ENCODE measurements around the gene ASB9. TPM values are rescaled to one million over a fixed set of nuclear protein-coding genes. Genes with fewer than 3 reads are reported as not detected.
"Not testable (repeated sequence)": the region's sequence is repeated elsewhere in the genome, so short reads cannot be mapped to it uniquely, and the experiment has no call there.

Gene ASB9
- total and polyA plus RNA-seq, 4 donors = 2.1 to 7.5 (median 3.1) TPM

DNA sequence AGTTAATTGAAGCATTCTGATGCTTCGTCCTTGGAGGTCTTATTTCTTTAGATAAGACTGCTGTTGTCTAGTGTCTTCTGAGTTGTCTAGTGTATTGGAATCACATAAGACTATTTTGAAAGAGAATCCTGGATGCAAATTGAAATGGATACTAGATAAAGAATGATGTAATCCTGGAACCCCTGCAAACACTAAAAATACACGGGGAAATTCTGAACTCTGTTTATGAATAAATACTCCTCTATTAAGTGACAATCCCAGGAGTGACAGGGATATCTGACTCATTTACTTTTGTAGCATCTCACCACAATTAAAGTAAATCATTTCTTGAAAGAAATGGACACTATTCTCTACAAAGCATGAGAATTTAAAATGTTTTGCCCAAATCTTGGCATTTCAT is 44.6 kb upstream of the ASB9 start:
- H3K9ac ChIP-seq (ENCODE audit: insufficient read depth in 1 of 2, low read length in 2 of 2) = no peak overlapping the region
- H3K27ac ChIP-seq (ENCODE audit: low read depth in 1 of 2, low read length in 1 of 2) = peak overlapping the region in 1 of 2 donors; percentile 45
- peaks cover 0 to 20% (median 11%) of the 10 kb centered on the region in 3 donors for H3K27me3 ChIP-seq (ENCODE audit: control insufficient read depth in 3 of 3, insufficient read depth in 3 of 3, low read length in 2 of 3)
- H3K4me1 ChIP-seq (ENCODE audit: control insufficient read depth in 5 of 5, insufficient read depth in 5 of 5, low read length in 5 of 5) = peaks cover 0 to 7% (median 0%) of the 10 kb centered on the region in 5 donors
- WGBS, 2 donors = 42 to 75% methylated on average over 2 of the region's 2 CpGs
- TF ChIP-seq, protein P1, sequence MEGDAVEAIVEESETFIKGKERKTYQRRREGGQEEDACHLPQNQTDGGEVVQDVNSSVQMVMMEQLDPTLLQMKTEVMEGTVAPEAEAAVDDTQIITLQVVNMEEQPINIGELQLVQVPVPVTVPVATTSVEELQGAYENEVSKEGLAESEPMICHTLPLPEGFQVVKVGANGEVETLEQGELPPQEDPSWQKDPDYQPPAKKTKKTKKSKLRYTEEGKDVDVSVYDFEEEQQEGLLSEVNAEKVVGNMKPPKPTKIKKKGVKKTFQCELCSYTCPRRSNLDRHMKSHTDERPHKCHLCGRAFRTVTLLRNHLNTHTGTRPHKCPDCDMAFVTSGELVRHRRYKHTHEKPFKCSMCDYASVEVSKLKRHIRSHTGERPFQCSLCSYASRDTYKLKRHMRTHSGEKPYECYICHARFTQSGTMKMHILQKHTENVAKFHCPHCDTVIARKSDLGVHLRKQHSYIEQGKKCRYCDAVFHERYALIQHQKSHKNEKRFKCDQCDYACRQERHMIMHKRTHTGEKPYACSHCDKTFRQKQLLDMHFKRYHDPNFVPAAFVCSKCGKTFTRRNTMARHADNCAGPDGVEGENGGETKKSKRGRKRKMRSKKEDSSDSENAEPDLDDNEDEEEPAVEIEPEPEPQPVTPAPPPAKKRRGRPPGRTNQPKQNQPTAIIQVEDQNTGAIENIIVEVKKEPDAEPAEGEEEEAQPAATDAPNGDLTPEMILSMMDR (IDR thresholded peaks at IDR 0.05; ENCODE audit: control extremely low read depth, extremely low read depth) = no peak
- DNase-seq (no peak), ATAC-seq (ENCODE audit: insufficient read depth, low FRiP score) (no peak)
- no peaks in the 10 kb centered on the region for H3K36me3 ChIP-seq (ENCODE audit: control insufficient read depth in 4 of 4, insufficient read depth in 4 of 4, low read length in 4 of 4)
- H3K4me3 ChIP-seq = no peak overlapping the region
- H3K9me3 ChIP-seq (ENCODE audit: control insufficient read depth in 4 of 4, insufficient read depth in 3 of 4, low read length in 3 of 4) = no peaks in the 10 kb centered on the region

DNA sequence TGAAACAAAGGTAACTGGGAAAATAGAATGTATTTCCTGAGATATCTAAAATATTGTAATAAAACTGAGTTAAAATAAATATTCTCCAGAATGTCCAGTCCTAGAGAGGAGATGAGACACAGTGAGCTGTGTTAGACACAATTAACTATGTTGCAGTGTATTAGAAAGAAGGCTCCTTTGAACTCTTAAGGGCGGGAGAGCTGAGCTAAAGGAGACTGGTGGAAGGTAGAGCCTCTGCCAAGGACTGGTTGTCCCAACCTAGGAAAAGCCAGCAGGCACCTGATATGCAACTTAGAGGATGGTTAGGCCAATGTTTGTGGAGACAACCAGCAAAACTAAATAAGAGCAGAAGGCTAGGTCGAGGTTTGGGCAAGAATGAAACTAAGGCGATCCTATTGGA is 41.2 kb upstream of the ASB9 start:
- no peaks in the 10 kb centered on the region for H3K36me3 ChIP-seq (ENCODE audit: control insufficient read depth in 4 of 4, insufficient read depth in 4 of 4, low read length in 4 of 4)
- 82 to 93% methylated on average over 3 of the region's 3 CpGs for WGBS, 2 donors
- H3K9ac ChIP-seq (ENCODE audit: insufficient read depth in 1 of 2, low read length in 2 of 2) = no peak overlapping the region
- DNase-seq (no peak), ATAC-seq (ENCODE audit: insufficient read depth, low FRiP score) (no peak)
- TF ChIP-seq, protein P1 (IDR thresholded peaks at IDR 0.05; ENCODE audit: control extremely low read depth, extremely low read depth) = no peak
- peaks cover 0 to 23% (median 18%) of the 10 kb centered on the region in 3 donors for H3K27me3 ChIP-seq (ENCODE audit: control insufficient read depth in 3 of 3, insufficient read depth in 3 of 3, low read length in 2 of 3)
- no peak overlapping the region for H3K4me3 ChIP-seq
- peak overlapping the region in 1 of 2 donors; percentile 79 for H3K27ac ChIP-seq (ENCODE audit: low read depth in 1 of 2, low read length in 1 of 2)
- peaks cover 0 to 7% (median 0%) of the 10 kb centered on the region in 5 donors for H3K4me1 ChIP-seq (ENCODE audit: control insufficient read depth in 5 of 5, insufficient read depth in 5 of 5, low read length in 5 of 5)
- H3K9me3 ChIP-seq (ENCODE audit: control insufficient read depth in 4 of 4, insufficient read depth in 3 of 4, low read length in 3 of 4) = peaks cover 0 to 2% (median 0%) of the 10 kb centered on the region in 4 donors

DNA sequence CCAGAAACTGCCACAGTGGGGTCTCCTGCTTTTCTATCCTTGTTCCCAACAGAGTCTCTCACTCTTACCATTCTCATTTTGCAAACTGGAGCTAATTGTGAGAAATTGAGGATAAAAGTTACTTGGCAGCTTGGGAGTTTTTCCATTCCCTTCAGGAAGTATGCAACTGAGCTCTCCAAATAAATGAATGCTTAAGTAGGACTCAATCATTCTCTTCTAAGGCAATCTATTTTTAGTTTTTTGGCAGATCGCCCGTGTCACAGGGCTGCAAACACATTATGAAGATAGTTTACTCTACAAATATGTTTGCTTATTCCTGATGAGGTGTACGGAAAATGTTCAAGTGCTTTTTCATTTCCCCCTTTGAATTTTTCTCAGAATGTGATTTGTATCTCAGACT is 40.2 kb upstream of the ASB9 start:
- peak overlapping the region in 1 of 2 donors; percentile 74 for H3K27ac ChIP-seq (ENCODE audit: low read depth in 1 of 2, low read length in 1 of 2)
- no peaks in the 10 kb centered on the region for H3K36me3 ChIP-seq (ENCODE audit: control insufficient read depth in 4 of 4, insufficient read depth in 4 of 4, low read length in 4 of 4)
- WGBS, 2 donors = 28 to 48% methylated on average over 3 of the region's 3 CpGs
- ATAC-seq (ENCODE audit: insufficient read depth, low FRiP score) (peak; percentile 58), DNase-seq (peak; percentile 82 to 98 (median 97))
- no peak overlapping the region for H3K4me3 ChIP-seq
- TF ChIP-seq, protein P1 (IDR thresholded peaks at IDR 0.05; ENCODE audit: control extremely low read depth, extremely low read depth) = no peak
- peaks cover 0 to 2% (median 0%) of the 10 kb centered on the region in 4 donors for H3K9me3 ChIP-seq (ENCODE audit: control insufficient read depth in 4 of 4, insufficient read depth in 3 of 4, low read length in 3 of 4)
- H3K9ac ChIP-seq (ENCODE audit: insufficient read depth in 1 of 2, low read length in 2 of 2) = no peak overlapping the region
- peaks cover 0 to 21% (median 20%) of the 10 kb centered on the region in 3 donors for H3K27me3 ChIP-seq (ENCODE audit: control insufficient read depth in 3 of 3, insufficient read depth in 3 of 3, low read length in 2 of 3)
- H3K4me1 ChIP-seq (ENCODE audit: control insufficient read depth in 5 of 5, insufficient read depth in 5 of 5, low read length in 5 of 5) = peaks cover 0 to 7% (median 0%) of the 10 kb centered on the region in 5 donors

DNA sequence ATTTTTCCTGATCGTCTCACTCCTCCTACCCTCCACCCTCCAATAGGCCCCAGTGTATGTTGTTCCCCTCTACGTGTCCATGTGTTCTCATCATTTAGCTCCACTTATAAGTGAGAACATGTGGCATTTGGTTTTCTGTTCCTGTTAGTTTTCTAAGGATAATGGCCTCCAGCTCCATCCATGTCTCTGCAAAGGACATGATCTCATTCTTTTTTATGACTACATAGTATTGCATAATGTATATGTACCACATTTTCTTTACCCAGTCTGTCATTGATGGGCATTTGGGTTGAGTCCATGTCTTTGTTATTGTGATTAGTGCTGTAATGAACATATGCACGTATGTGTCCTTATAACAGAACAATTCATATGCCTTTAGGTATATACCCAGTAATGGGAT is 36.0 kb upstream of the ASB9 start:
- H3K9ac ChIP-seq (ENCODE audit: insufficient read depth in 1 of 2, low read length in 2 of 2); H3K36me3 ChIP-seq (ENCODE audit: control insufficient read depth in 4 of 4, insufficient read depth in 4 of 4, low read length in 4 of 4); H3K9me3 ChIP-seq (ENCODE audit: control insufficient read depth in 4 of 4, insufficient read depth in 3 of 4, low read length in 3 of 4); DNase-seq; ATAC-seq (ENCODE audit: insufficient read depth, low FRiP score); H3K4me1 ChIP-seq (ENCODE audit: control insufficient read depth in 5 of 5, insufficient read depth in 5 of 5, low read length in 5 of 5); H3K4me3 ChIP-seq: not testable (repeated sequence)
- Histone ChIP-seq H3K27me3 (ENCODE audit: control insufficient read depth in 3 of 3, insufficient read depth in 3 of 3, low read length in 2 of 3) (peaks cover 0 to 36% (median 12%) of the 10 kb centered on the region in 3 donors), H3K27ac (ENCODE audit: low read depth in 1 of 2, low read length in 1 of 2) (peak overlapping the region in 1 of 2 donors; percentile 33)
- WGBS, 2 donors = 78 to 96% methylated on average over 3 of the region's 3 CpGs
